Activated CD4-positive, alpha-beta T cell treated with anti-CD3 and anti-CD28 coated beads for 4 hours (primary cell): ENCODE measurements around the gene OR56A5.

Experiments used
- DNase-seq, 2 donors: peaks; one replicate each; pipeline ENCODE4 v3.0.0-alpha.2; 2020

Gene OR56A5

GRCh38 chr11:5931061-5931460 is 37.2 kb downstream of the OR56A5 start:
- DNase-seq: no peak

- no peak for DNase-seq
These were observed 37.7 kb downstream of the OR56A5 start for GRCh38 chr11:5930614-5931013.

GRCh38 chr11:5929571-5930368 is 38.5 kb downstream of the OR56A5 start:
- DNase-seq: no peak

GRCh38 chr11:5928811-5929210 is 39.5 kb downstream of the OR56A5 start:
- no peak for DNase-seq

- DNase-seq: no peak
These were observed 40.0 kb downstream of the OR56A5 start for GRCh38 chr11:5928271-5928670.

- DNase-seq: no peak
These were observed 44.5 kb downstream of the OR56A5 start for GRCh38 chr11:5923794-5924193.

- no peak for DNase-seq
These were observed 44.9 kb downstream of the OR56A5 start for GRCh38 chr11:5923427-5923776.

GRCh38 chr11:5922749-5923426 is 45.4 kb downstream of the OR56A5 start:
- no peak for DNase-seq
